WTC11 (cell line): ENCODE measurements around the gene GATB. TPM values are rescaled to one million over a fixed set of nuclear protein-coding genes. Genes with fewer than 3 reads are reported as not detected.

ENCODE experiments used
- ATAC-seq: fragments of 200-7000 bp; cut with Tn5 transposase; 2 replicates; pipeline ENCODE4 v1.10.0; 2021; ENCODE audit warnings: mild to moderate bottlenecking, moderate library complexity
- CTCF ChIA-PET: fragments of 300-600 bp; sonication (Branson Sonifier 250); formaldehyde crosslinking; loops from one replicate; lab custom pipeline; 2021; ENCODE audit warnings: antibody characterized with exemption; lab: Charles Lee
- POLR2A ChIA-PET: fragments of 350-600 bp; sonication (Branson Sonifier 250); formaldehyde crosslinking; loops from one replicate; lab custom pipeline; 2021; ENCODE audit warnings: antibody characterized with exemption; lab: Charles Lee
- DNase-seq: peaks from one replicate; pipeline ENCODE4 v3.0.0; 2021; ENCODE audit warnings: low spot score
- H3K27ac Mint-ChIP-seq: 2 replicates; pipeline ENCODE4 v1.8.0; 2021; ENCODE audit warnings: mixed read lengths
- H3K27me3 Mint-ChIP-seq: 2 replicates; pipeline ENCODE4 v1.8.0; 2021; ENCODE audit warnings: low read depth, mild to moderate bottlenecking, moderate library complexity, mixed read lengths
- H3K36me3 Mint-ChIP-seq: 2 replicates; pipeline ENCODE4 v1.8.0; 2021; ENCODE audit warnings: mixed read lengths
- H3K4me1 Mint-ChIP-seq: 2 replicates; pipeline ENCODE4 v1.8.0; 2022; ENCODE audit warnings: mixed read lengths
- H3K4me3 Mint-ChIP-seq: 2 replicates; pipeline ENCODE4 v1.8.0; 2021; ENCODE audit warnings: mild to moderate bottlenecking, moderate library complexity, mixed read lengths
- H3K9me3 Mint-ChIP-seq: 2 replicates; pipeline ENCODE4 v1.8.0; 2021; ENCODE audit warnings: mixed read lengths
- ARID4B ChIP-seq: sonication (generic); formaldehyde crosslinking; IDR thresholded peaks from 2 replicates; pipeline ENCODE4 v1.8.0; 2023; ENCODE audit warnings: missing genetic modification reagents, mild to moderate bottlenecking, borderline replicate concordance
- ATF6 ChIP-seq: sonication (generic); formaldehyde crosslinking; IDR thresholded peaks from 2 replicates; pipeline ENCODE4 v1.8.1; 2023; ENCODE audit warnings: mild to moderate bottlenecking, missing genetic modification reagents
- CREM ChIP-seq: sonication (generic); formaldehyde crosslinking; IDR thresholded peaks from 2 replicates; pipeline ENCODE4 v1.8.1; 2022; ENCODE audit warnings: mild to moderate bottlenecking, missing genetic modification reagents, moderate library complexity
- FOXP1 ChIP-seq: sonication (generic); formaldehyde crosslinking; IDR thresholded peaks from 2 replicates; pipeline ENCODE4 v1.8.0; 2022; ENCODE audit warnings: missing genetic modification reagents, mild to moderate bottlenecking, moderate library complexity, borderline replicate concordance
- GABPB1 ChIP-seq: sonication (generic); formaldehyde crosslinking; IDR thresholded peaks from 2 replicates; pipeline ENCODE4 v1.8.1; 2023; ENCODE audit warnings: mild to moderate bottlenecking, missing genetic modification reagents
- GTF2I ChIP-seq: fragments of 250-450 bp; sonication (Bioruptor Pico); conservative IDR thresholded peaks from 2 replicates; pipeline ENCODE4 v1.4.0; 2021; ENCODE audit warnings: mild to moderate bottlenecking
- HMGA2 ChIP-seq: fragments of 250-450 bp; sonication (Bioruptor Pico); IDR thresholded peaks from 2 replicates; pipeline ENCODE4 v1.4.0; 2021; ENCODE audit warnings: mild to moderate bottlenecking, moderate library complexity
- JUN ChIP-seq: sonication (generic); formaldehyde crosslinking; IDR thresholded peaks from 2 replicates; pipeline ENCODE4 v1.8.0; 2023; ENCODE audit warnings: mild to moderate bottlenecking, missing genetic modification reagents
- MYBL2 ChIP-seq: sonication (generic); formaldehyde crosslinking; IDR thresholded peaks from 2 replicates; pipeline ENCODE4 v1.8.1; 2023; ENCODE audit warnings: mild to moderate bottlenecking, moderate library complexity, missing genetic modification reagents
- NFYB ChIP-seq: sonication (generic); formaldehyde crosslinking; conservative IDR thresholded peaks from 2 replicates; pipeline ENCODE4 v1.8.0; 2022; ENCODE audit warnings: low read depth, missing genetic modification reagents
- NR1H2 ChIP-seq: sonication (generic); formaldehyde crosslinking; IDR thresholded peaks from 2 replicates; pipeline ENCODE4 v1.9.0; 2021; ENCODE audit warnings: mild to moderate bottlenecking, moderate library complexity, missing genetic modification reagents
- NR3C1 ChIP-seq: sonication (generic); formaldehyde crosslinking; conservative IDR thresholded peaks from 2 replicates; pipeline ENCODE4 v1.8.1; 2023; ENCODE audit warnings: low read depth, mild to moderate bottlenecking, missing genetic modification reagents
- SMAD4 ChIP-seq: sonication (generic); formaldehyde crosslinking; IDR thresholded peaks from 2 replicates; pipeline ENCODE4 v1.8.0; 2022; ENCODE audit warnings: mild to moderate bottlenecking, missing genetic modification reagents
- TCF7 ChIP-seq: sonication (generic); formaldehyde crosslinking; IDR thresholded peaks from 2 replicates; pipeline ENCODE4 v1.8.0; 2022; ENCODE audit warnings: mild to moderate bottlenecking, low read depth, missing genetic modification reagents, moderate library complexity
- TP53 ChIP-seq: sonication (generic); formaldehyde crosslinking; IDR thresholded peaks from 2 replicates; pipeline ENCODE4 v1.8.1; 2023; ENCODE audit warnings: mild to moderate bottlenecking, missing genetic modification reagents
- ZNF219 ChIP-seq: sonication (generic); formaldehyde crosslinking; IDR thresholded peaks from 2 replicates; pipeline ENCODE4 v1.8.0; 2023; ENCODE audit warnings: missing genetic modification reagents, mild to moderate bottlenecking, borderline replicate concordance
- ZNF317 ChIP-seq: sonication (generic); formaldehyde crosslinking; IDR thresholded peaks from 2 replicates; pipeline ENCODE4 v1.8.1; 2023; ENCODE audit warnings: low read depth, mild to moderate bottlenecking, moderate library complexity, missing genetic modification reagents, borderline replicate concordance
- total RNA-seq: library from RNA; stranded (reverse); gene quantifications from 3 replicates; pipeline ENCODE4 v1.2.3, GENCODE V29; 2021
- TF ChIP-seq, protein P1 (sequence below): fragments of 250-450 bp; sonication (Bioruptor Pico); conservative IDR thresholded peaks from 2 replicates; pipeline ENCODE4 v1.9.0; 2021; ENCODE audit warnings: mild to moderate bottlenecking
- TF ChIP-seq, protein P2 (sequence below): fragments of 250-450 bp; sonication (Bioruptor Pico); IDR thresholded peaks from 2 replicates; pipeline ENCODE4 v1.9.0; 2021; ENCODE audit warnings: moderate library complexity, mild to moderate bottlenecking, inconsistent platforms, borderline replicate concordance
- TF ChIP-seq, protein P3 (sequence below): sonication (generic); formaldehyde crosslinking; IDR thresholded peaks from 2 replicates; pipeline ENCODE4 v1.8.0; 2022; ENCODE audit warnings: mild to moderate bottlenecking, missing genetic modification reagents

GATB gene
- total RNA-seq, 1 experiment from 2014 or later, result 22.7 TPM

DNA sequence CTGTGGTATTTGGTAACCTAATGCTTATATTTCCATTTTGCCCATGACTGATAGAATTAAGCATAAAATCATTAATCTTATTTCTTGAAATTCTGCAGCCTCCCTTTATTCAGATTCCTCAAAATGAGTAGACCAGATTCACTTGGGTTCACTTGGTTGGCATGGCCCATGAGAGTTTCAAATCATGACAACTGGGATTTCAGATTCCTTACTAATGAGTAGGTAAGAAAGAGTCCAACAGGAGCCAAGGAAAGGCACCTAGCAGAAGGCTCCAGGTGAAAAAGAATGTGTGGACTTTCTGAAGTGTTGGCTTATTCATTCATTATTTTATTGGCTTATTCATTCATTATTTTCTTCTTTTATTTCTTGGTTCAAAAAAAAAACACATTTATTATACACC, 27.2 kb upstream of the GATB start:
- peaks cover 62% of the 10 kb centered on the region for H3K27me3 Mint-ChIP-seq
- ChIA-PET CTCF (no interaction called here), POLR2A (no interaction called here)
- TF ChIP-seq, protein P1, sequence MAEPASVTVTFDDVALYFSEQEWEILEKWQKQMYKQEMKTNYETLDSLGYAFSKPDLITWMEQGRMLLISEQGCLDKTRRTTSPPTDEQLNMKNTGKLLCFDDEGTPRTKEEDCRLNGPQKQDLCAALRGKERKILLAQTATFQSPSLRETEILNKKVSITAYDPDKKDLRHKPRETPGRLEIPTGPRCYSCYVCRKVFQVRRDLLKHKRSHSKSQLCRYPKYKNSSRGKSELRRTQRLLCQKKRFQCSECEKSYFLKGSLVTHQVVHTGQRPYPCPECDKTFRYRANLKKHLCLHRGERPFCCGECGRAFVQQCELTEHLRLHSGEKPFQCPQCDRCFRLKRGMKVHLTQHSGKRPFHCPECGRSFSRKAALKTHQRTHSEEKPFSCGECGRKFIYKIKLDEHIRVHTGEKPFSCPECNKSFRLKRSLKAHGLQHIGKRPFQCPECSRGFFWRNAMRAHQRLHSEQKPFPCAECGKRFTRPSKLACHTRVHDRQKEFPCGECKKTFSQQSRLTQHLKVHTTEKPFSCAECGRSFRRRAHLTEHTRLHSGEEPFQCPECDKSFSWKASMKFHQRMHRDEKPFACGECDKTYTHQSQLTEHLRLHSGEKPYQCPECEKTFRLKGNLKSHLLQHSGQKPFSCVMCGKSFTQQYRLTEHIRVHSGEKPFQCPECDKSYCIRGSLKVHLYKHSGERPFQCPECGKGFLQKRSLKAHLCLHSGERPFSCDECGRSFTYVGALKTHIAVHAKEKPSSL (CRISPR knock-in tag), result no peak
- TF ChIP-seq ARID4B (no peak), ZNF219 (no peak), NR3C1 (CRISPR knock-in tag) (no peak)
- ATAC-seq, result no peak
- H3K4me1 Mint-ChIP-seq, result peaks cover 55% of the 10 kb centered on the region
- no peak overlapping the region for H3K27ac Mint-ChIP-seq
- H3K36me3 Mint-ChIP-seq, result peaks cover 2% of the 10 kb centered on the region; the same call in 1 of the 2 replicates
- no peak for DNase-seq
- H3K4me3 Mint-ChIP-seq, result no peak overlapping the region
- H3K9me3 Mint-ChIP-seq, result peaks cover 6% of the 10 kb centered on the region; the same call in 1 of the 2 replicates

GRCh38 chr4:151786158-151786495, 25.3 kb upstream of the GATB start:
- Mint-ChIP-seq H3K36me3 (peaks cover 2% of the 10 kb centered on the region; the same call in 1 of the 2 replicates), H3K27ac (no peak overlapping the region), H3K9me3 (peaks cover 6% of the 10 kb centered on the region; the same call in 1 of the 2 replicates), H3K4me1 (peaks cover 42% of the 10 kb centered on the region), H3K4me3 (no peak overlapping the region), H3K27me3 (peaks cover 58% of the 10 kb centered on the region)
- POLR2A ChIA-PET, result no interaction called here
- TF ChIP-seq MYBL2 (CRISPR knock-in tag), result no peak
- no peak for TF ChIP-seq HMGA2 (CRISPR knock-in tag)
- no peak for TF ChIP-seq TP53 (CRISPR knock-in tag)
- no peak for TF ChIP-seq NR1H2 (CRISPR knock-in tag)
- TF ChIP-seq, protein P2, sequence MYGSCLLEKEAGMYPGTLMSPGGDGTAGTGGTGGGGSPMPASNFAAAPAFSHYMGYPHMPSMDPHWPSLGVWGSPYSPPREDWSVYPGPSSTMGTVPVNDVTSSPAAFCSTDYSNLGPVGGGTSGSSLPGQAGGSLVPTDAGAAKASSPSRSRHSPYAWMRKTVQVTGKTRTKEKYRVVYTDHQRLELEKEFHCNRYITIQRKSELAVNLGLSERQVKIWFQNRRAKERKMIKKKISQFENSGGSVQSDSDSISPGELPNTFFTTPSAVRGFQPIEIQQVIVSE, result no peak
- TF ChIP-seq ZNF317 (CRISPR knock-in tag), result no peak
- TF ChIP-seq JUN, result no peak
- no peak for TF ChIP-seq TCF7 (CRISPR knock-in tag)
- ATAC-seq (no peak), DNase-seq (no peak)
- CTCF ChIA-PET, result interaction anchor here (0.8 to 2.0 kb wide), 2 partner anchors 10 to 16 kb away, joined by 3 to 12 read pairs; no protein-coding TSS in a partner anchor

DNA sequence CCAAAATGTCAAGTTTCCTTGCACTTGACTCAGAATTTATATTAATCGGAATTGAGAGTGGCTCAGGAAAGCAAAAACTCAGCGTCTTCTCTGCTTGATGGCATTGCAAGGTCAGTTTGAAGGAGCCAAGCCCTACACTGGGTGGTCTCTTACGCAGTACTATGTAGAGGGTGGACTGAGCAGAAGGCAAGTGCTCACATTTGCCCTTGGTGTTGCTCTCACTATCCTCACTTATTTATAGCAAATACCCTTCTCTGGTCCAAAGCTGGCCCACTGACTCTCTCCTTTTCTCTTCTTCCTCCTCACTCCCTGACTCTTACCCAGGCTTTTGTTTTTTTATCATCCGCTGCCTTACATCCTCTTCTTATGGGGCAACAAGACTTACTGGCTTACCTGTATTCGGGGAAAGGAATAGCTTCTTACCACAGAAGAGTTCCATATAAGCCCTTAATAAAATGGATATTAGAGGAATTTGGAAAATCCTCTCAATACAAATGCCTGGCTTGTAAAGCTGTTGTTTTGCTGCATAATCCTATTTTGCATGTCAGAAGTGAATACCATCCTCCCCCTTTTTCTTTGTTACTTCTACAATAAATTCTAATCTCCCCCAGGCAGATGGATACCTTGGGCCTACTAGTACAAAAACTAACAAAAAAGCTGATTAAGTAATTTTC, 24.8 kb upstream of the GATB start:
- Mint-ChIP-seq H3K9me3 (peaks cover 6% of the 10 kb centered on the region; the same call in 1 of the 2 replicates), H3K4me1 (peaks cover 39% of the 10 kb centered on the region), H3K27ac (peak overlapping the region; percentile 15), H3K4me3 (no peak overlapping the region), H3K27me3 (peaks cover 53% of the 10 kb centered on the region), H3K36me3 (peaks cover 2% of the 10 kb centered on the region; the same call in 1 of the 2 replicates)
- POLR2A ChIA-PET, result no interaction called here
- no peak for DNase-seq
- peak; percentile 67 for ATAC-seq
- CTCF ChIA-PET, result interaction anchor here (0.8 to 2.0 kb wide), 2 partner anchors 10 to 16 kb away, joined by 3 to 12 read pairs; no protein-coding TSS in a partner anchor
- TF ChIP-seq FOXP1 (CRISPR knock-in tag) (no peak), ZNF219 (no peak), NFYB (no peak), GTF2I (no peak), SMAD4 (CRISPR knock-in tag) (no peak), CREM (CRISPR knock-in tag) (no peak), NR1H2 (CRISPR knock-in tag) (no peak), ATF6 (CRISPR knock-in tag) (no peak), GABPB1 (CRISPR knock-in tag) (no peak)
- TF ChIP-seq, protein P3, sequence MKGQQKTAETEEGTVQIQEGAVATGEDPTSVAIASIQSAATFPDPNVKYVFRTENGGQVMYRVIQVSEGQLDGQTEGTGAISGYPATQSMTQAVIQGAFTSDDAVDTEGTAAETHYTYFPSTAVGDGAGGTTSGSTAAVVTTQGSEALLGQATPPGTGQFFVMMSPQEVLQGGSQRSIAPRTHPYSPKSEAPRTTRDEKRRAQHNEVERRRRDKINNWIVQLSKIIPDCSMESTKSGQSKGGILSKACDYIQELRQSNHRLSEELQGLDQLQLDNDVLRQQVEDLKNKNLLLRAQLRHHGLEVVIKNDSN, result no peak
- TF ChIP-seq, protein P2, result no peak
